Measurements from ENCODE around the gene ATP8B1. TPM values are rescaled to one million over a fixed set of nuclear protein-coding genes. Genes with fewer than 3 reads are reported as not detected.

ATP8B1 gene
- total and polyA plus RNA-seq, 2 experiments from 2014 or later: 15.8 to 43.9 TPM

DNA sequence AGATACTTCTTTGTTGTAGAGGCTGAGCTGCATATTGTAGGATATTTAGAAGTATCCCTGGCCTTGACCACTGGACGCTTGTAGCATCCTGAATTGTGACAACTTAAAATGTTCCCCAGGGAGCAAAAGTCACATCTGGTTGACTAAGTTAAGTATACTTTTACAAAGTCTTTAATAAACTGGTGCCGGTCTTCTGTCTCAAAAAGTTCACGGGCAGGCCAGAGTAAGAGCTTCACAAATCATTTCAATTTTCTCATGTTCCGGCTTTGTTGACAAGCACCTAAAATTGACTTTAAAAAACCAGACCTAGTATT, 18.4 kb downstream of the ATP8B1 start:
- H3K4me2 ChIP-seq (ENCODE audit: unreplicated experiment): peak overlapping the region; percentile 59
- no peaks in the 10 kb centered on the region for H4K20me1 ChIP-seq (ENCODE audit: insufficient read depth)
- H3K9me3 ChIP-seq (ENCODE audit: low read depth): no peaks in the 10 kb centered on the region
- peaks cover 73% of the 10 kb centered on the region for H3K4me1 ChIP-seq (ENCODE audit: insufficient read depth)
- H3K79me2 ChIP-seq (ENCODE audit: insufficient read depth): peaks cover 91% of the 10 kb centered on the region
- H3K36me3 ChIP-seq (ENCODE audit: low read depth): no peaks in the 10 kb centered on the region; the same call in 1 of the 2 replicates
- no peak for DNase-seq
- peak overlapping the region; percentile 5; the same call in 1 of the 2 replicates for H3K9ac ChIP-seq
- H3F3A ChIP-seq (ENCODE audit: insufficient read depth): peaks cover 58% of the 10 kb centered on the region
- H2AFZ ChIP-seq: peak overlapping the region; percentile 25; the same call in 1 of the 2 replicates
- no peak for TF ChIP-seq EZH2phosphoT487 (IDR thresholded peaks at IDR 0.05; ENCODE audit: insufficient read depth, low read depth)
- peak overlapping the region; percentile 69 for H3K27ac ChIP-seq
- no peaks in the 10 kb centered on the region for H3K27me3 ChIP-seq (replicated peaks; ENCODE audit: insufficient read depth)
- in situ Hi-C loops (cut with MboI): no loop called here
- WGBS, 2 experiments (ENCODE audit: low coverage in 1 of 2, low lambda C conversion rate in 2 of 2, missing lambda C conversion rate in 2 of 2): 39% methylated on average over 4 of the region's 4 CpGs
- no peaks in the 10 kb centered on the region; the same call in 1 of the 2 replicates for H3K9me2 ChIP-seq (ENCODE audit: insufficient read depth)
- no peak overlapping the region; the same call in 1 of the 2 replicates for H3K4me3 ChIP-seq

DNA sequence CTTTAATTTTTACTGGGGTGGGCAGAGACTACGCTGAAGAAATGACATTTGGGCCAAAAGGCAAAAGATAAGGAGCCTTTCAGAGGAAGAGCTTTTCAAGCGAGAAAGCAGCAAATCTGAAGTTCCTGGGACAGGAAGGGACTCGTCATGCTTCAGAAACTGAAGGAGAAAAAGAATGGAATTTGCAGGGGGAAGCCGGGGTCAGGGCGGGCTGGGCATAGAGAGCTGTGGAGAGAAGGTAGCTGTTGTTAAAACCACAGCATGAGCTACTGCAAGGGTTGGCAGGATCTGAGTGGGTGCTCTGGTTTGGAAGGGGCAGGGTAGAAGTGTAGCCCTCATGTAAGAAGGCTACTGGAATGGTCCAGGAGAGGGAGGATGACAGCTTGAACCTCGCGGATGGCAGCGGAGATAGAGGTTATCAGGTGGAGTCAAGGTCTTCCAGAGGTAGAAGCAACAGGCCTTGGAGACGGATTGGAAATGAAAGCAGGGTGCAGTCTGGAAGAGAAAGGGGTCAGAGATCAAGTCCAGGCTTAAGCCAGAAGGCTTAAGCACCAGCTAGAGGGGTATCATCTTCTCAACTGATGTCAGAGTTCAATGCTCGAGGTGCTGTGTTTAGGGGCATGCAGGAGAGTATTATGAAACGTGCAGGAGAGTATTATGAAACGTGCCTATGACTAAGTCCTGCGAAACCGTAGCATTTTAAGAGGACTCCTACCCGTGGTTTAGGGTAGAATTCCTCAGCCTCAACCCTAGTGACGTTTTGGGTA, 18.9 kb downstream of the ATP8B1 start:
- in situ Hi-C loops (cut with MboI): no loop called here
- Histone ChIP-seq H2AFZ (peak overlapping the region; percentile 25; the same call in 1 of the 2 replicates), H3K27me3 (replicated peaks; ENCODE audit: insufficient read depth) (no peaks in the 10 kb centered on the region), H3F3A (ENCODE audit: insufficient read depth) (peaks cover 53% of the 10 kb centered on the region), H3K27ac (peak overlapping the region; percentile 69), H3K4me1 (ENCODE audit: insufficient read depth) (peaks cover 67% of the 10 kb centered on the region), H4K20me1 (ENCODE audit: insufficient read depth) (no peaks in the 10 kb centered on the region), H3K4me2 (ENCODE audit: unreplicated experiment) (peak overlapping the region; percentile 59), H3K79me2 (ENCODE audit: insufficient read depth) (peaks cover 92% of the 10 kb centered on the region), H3K9ac (no peak overlapping the region), H3K9me3 (ENCODE audit: low read depth) (no peaks in the 10 kb centered on the region), H3K36me3 (ENCODE audit: low read depth) (no peaks in the 10 kb centered on the region; the same call in 1 of the 2 replicates), H3K4me3 (no peak overlapping the region), H3K9me2 (ENCODE audit: insufficient read depth) (no peaks in the 10 kb centered on the region; the same call in 1 of the 2 replicates)
- peak; percentile 87 for DNase-seq
- TF ChIP-seq EZH2phosphoT487 (IDR thresholded peaks at IDR 0.05; ENCODE audit: insufficient read depth, low read depth): no peak
- TF ChIP-seq EZH2 (IDR thresholded peaks at IDR 0.05; ENCODE audit: insufficient read depth, poor library complexity, severe bottlenecking): no peak
- WGBS, 2 experiments (ENCODE audit: low coverage in 1 of 2, low lambda C conversion rate in 2 of 2, missing lambda C conversion rate in 2 of 2): 57 to 63% methylated on average over 16 of the region's 16 CpGs

DNA sequence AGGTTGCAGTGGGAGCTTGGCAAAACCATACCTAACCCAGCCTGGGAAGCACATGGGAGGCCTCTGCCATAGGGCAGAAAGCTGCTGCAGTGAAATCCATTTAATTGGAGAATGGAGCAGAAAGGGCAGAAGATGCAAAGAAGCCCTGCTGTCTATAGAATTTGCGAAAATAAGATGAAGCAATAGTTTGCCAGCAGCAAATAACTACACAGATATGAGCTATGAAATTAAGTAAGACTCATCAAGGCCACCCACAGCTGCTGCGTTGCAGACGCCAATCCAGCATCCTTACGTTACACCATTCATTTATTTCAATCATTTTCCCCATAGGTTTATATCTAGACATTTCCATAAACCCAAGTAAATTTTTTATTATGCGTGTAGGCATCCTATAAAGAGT, 21.1 kb downstream of the ATP8B1 start:
- Histone ChIP-seq H3K4me2 (ENCODE audit: unreplicated experiment) (no peak overlapping the region), H3K79me2 (ENCODE audit: insufficient read depth) (peaks cover 100% of the 10 kb centered on the region)

DNA sequence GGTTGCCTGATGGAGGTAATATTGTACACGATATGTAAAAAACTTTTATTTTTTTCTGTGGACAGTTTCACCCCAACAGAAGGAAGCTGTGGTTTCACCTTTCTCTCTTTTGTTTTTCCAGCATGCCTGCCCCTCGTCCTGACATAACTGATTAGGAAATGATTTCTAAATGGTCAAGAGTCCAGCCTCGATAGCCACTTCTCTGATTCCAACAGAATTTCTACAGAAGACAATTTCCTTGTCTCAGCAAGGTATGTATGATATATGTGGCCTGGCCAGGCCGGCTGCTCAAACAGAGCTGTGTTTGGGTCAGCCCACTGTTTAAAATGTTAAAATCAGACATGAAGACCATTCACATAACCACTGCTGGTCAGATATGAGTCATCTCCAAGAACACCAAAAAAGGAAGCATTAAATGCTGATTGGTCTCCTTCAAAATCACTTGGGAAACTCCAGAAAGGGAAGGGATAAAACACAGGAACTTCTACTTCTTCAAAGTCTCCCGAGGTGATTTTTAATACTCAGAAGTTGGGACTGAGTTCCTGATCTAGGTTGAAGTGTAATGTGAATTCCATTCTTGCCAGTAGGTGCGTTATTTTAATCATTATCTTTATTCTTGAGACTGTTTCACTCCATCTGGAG, 22.3 kb downstream of the ATP8B1 start:
- Histone ChIP-seq H3K36me3 (ENCODE audit: low read depth) (no peaks in the 10 kb centered on the region; the same call in 1 of the 2 replicates), H3K4me1 (ENCODE audit: insufficient read depth) (peaks cover 61% of the 10 kb centered on the region), H3K9me3 (ENCODE audit: low read depth) (no peaks in the 10 kb centered on the region), H3K9ac (0 out of 2 replicates have a peak overlapping the region, but pooled peaks have one; percentile 7), H3K4me3 (peak overlapping the region; percentile 41), H3K27ac (peak overlapping the region; percentile 62), H2AFZ (peak overlapping the region; percentile 26; the same call in 1 of the 2 replicates), H3K79me2 (ENCODE audit: insufficient read depth) (peaks cover 100% of the 10 kb centered on the region), H3K9me2 (ENCODE audit: insufficient read depth) (no peaks in the 10 kb centered on the region; the same call in 1 of the 2 replicates), H4K20me1 (ENCODE audit: insufficient read depth) (no peaks in the 10 kb centered on the region), H3K4me2 (ENCODE audit: unreplicated experiment) (peak overlapping the region; percentile 67), H3F3A (ENCODE audit: insufficient read depth) (peaks cover 33% of the 10 kb centered on the region), H3K27me3 (replicated peaks; ENCODE audit: insufficient read depth) (no peaks in the 10 kb centered on the region)
- DNase-seq: peak; percentile 71
- TF ChIP-seq EZH2 (IDR thresholded peaks at IDR 0.05; ENCODE audit: insufficient read depth, poor library complexity, severe bottlenecking) (no peak), EZH2phosphoT487 (IDR thresholded peaks at IDR 0.05; ENCODE audit: insufficient read depth, low read depth) (no peak)
- WGBS, 2 experiments (ENCODE audit: low coverage in 1 of 2, low lambda C conversion rate in 2 of 2, missing lambda C conversion rate in 2 of 2): 15 to 29% methylated on average over 6 of the region's 6 CpGs
- in situ Hi-C loops (cut with MboI): no loop called here

More for the DNA sequence above, 21.1 kb downstream of the ATP8B1 start:
- peaks cover 31% of the 10 kb centered on the region for H3F3A ChIP-seq (ENCODE audit: insufficient read depth)
- no peaks in the 10 kb centered on the region for H3K9me3 ChIP-seq (ENCODE audit: low read depth)
- H2AFZ ChIP-seq: no peak overlapping the region
- TF ChIP-seq EZH2phosphoT487 (IDR thresholded peaks at IDR 0.05; ENCODE audit: insufficient read depth, low read depth): no peak
- TF ChIP-seq EZH2 (IDR thresholded peaks at IDR 0.05; ENCODE audit: insufficient read depth, poor library complexity, severe bottlenecking): no peak
- H3K9me2 ChIP-seq (ENCODE audit: insufficient read depth): no peaks in the 10 kb centered on the region; the same call in 1 of the 2 replicates
- no peaks in the 10 kb centered on the region for H3K27me3 ChIP-seq (replicated peaks; ENCODE audit: insufficient read depth)
- H3K4me1 ChIP-seq (ENCODE audit: insufficient read depth): peaks cover 48% of the 10 kb centered on the region
- in situ Hi-C loops (cut with MboI): no loop called here
- DNase-seq: no peak
- H3K36me3 ChIP-seq (ENCODE audit: low read depth): no peaks in the 10 kb centered on the region; the same call in 1 of the 2 replicates
- H3K4me3 ChIP-seq: no peak overlapping the region
- 97% methylated on average over 5 of the region's 5 CpGs for WGBS, 2 experiments (ENCODE audit: low coverage in 1 of 2, low lambda C conversion rate in 2 of 2, missing lambda C conversion rate in 2 of 2)
- H4K20me1 ChIP-seq (ENCODE audit: insufficient read depth): no peaks in the 10 kb centered on the region
- H3K27ac ChIP-seq: no peak overlapping the region
- no peak overlapping the region for H3K9ac ChIP-seq

Measured in GM23248 (cell line).